ENCODE results near the gene EML6. TPM values are rescaled to one million over a fixed set of nuclear protein-coding genes. Genes with fewer than 3 reads are reported as not detected.

EML6 gene
- total and polyA plus RNA-seq, 2 donors (not counting 1 experiment from before 2014, with no cell fraction given) = 0.34 to 1.3 TPM

DNA sequence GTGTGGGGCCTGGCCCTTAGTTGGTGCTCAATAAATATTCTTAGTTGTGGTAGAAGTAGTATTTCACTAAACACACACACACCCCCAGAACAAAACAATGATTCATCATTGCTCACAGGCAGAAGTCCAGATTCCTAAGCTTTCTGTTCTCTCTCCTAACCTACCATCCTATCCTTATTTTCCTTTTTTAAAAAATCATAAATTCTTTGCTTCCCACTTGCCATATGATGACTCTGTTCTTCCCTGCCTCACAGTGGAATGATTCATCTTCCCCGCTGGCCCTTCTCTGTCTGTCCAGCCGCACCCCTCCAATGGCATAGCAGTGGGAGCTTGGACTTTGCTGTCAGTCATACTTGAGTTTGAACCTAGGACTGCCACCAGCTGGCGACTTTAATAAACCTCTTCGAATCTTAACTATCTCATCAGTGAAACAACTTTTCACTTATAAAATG, 5.2 kb downstream of the EML6 start:
- Histone ChIP-seq H3K27ac (ENCODE audit: insufficient read depth, low read length) (no peak overlapping the region), H3K4me2 (ENCODE audit: extremely low read depth, insufficient read depth, low read length) (no peak overlapping the region), H3K36me3 (ENCODE audit: control insufficient read depth, insufficient read depth, low read length) (no peaks in the 10 kb centered on the region), H3K4me3 (replicated peaks in 1 of 4; ENCODE audit: control extremely low read depth in 1 of 4, insufficient read depth in 1 of 4, low read depth in 3 of 4, low read length in 4 of 4) (no peak overlapping the region), H3K4me1 (ENCODE audit: control insufficient read depth, extremely low read depth, insufficient read depth, low read length) (peaks cover 7% of the 10 kb centered on the region), H3K79me2 (ENCODE audit: control insufficient read depth, insufficient read depth, low read length) (no peaks in the 10 kb centered on the region), H3K27me3 (ENCODE audit: control insufficient read depth, insufficient read depth, low read length) (peaks cover 2% of the 10 kb centered on the region), H3K9me3 (ENCODE audit: control insufficient read depth, insufficient read depth, low read depth, low read length) (no peaks in the 10 kb centered on the region), H4K20me1 (ENCODE audit: control insufficient read depth, extremely low read depth, insufficient read depth, low read length) (no peaks in the 10 kb centered on the region), H2AFZ (ENCODE audit: low read length) (no peak overlapping the region), H3K9ac (ENCODE audit: insufficient read depth, low read length) (no peak overlapping the region)
- TF ChIP-seq EZH2 (IDR thresholded peaks at IDR 0.05; ENCODE audit: low read length, missing control alignments) = no peak
- TF ChIP-seq, protein P1, sequence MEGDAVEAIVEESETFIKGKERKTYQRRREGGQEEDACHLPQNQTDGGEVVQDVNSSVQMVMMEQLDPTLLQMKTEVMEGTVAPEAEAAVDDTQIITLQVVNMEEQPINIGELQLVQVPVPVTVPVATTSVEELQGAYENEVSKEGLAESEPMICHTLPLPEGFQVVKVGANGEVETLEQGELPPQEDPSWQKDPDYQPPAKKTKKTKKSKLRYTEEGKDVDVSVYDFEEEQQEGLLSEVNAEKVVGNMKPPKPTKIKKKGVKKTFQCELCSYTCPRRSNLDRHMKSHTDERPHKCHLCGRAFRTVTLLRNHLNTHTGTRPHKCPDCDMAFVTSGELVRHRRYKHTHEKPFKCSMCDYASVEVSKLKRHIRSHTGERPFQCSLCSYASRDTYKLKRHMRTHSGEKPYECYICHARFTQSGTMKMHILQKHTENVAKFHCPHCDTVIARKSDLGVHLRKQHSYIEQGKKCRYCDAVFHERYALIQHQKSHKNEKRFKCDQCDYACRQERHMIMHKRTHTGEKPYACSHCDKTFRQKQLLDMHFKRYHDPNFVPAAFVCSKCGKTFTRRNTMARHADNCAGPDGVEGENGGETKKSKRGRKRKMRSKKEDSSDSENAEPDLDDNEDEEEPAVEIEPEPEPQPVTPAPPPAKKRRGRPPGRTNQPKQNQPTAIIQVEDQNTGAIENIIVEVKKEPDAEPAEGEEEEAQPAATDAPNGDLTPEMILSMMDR (conservative IDR thresholded peaks at IDR 0.05 in 1 of 2, IDR thresholded peaks at IDR 0.05 in 1 of 2; ENCODE audit: low read depth in 1 of 2, low read length in 2 of 2) = no peak
- DNase-seq (ENCODE audit: low read depth in 2 of 2) = peak; percentile 79 to 90

DNA sequence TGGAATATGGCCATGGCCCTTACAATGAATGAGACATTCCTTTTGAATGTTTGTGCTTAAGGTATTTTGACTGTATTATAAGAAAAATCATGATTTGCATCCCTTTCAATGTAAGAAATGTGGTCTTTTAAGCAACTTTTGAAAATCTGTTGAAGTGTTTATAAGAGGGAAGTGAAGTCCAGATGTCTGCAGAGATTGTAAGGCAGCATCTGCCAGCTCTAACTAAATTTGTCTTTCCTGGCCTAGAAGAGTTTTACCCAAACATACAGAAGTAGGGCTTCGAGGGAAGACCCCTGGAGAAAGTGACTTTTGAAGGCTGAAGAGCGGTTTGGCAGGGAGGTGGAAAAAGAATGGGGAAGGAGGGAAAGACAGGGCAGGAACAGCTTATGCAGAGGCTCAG, 12.2 kb downstream of the EML6 start:
- no peak overlapping the region for H3K9ac ChIP-seq (ENCODE audit: insufficient read depth, low read length)
- peaks cover 2% of the 10 kb centered on the region for H3K27me3 ChIP-seq (ENCODE audit: control insufficient read depth, insufficient read depth, low read length)
- no peak for TF ChIP-seq EZH2 (IDR thresholded peaks at IDR 0.05; ENCODE audit: low read length, missing control alignments)
- TF ChIP-seq, protein P1 (conservative IDR thresholded peaks at IDR 0.05 in 1 of 2, IDR thresholded peaks at IDR 0.05 in 1 of 2; ENCODE audit: low read depth in 1 of 2, low read length in 2 of 2) = no peak
- no peaks in the 10 kb centered on the region for H3K4me1 ChIP-seq (ENCODE audit: control insufficient read depth, extremely low read depth, insufficient read depth, low read length)
- no peak overlapping the region for H2AFZ ChIP-seq (ENCODE audit: low read length)
- H3K79me2 ChIP-seq (ENCODE audit: control insufficient read depth, insufficient read depth, low read length) = no peaks in the 10 kb centered on the region
- no peak overlapping the region for H3K4me2 ChIP-seq (ENCODE audit: extremely low read depth, insufficient read depth, low read length)
- no peaks in the 10 kb centered on the region for H3K36me3 ChIP-seq (ENCODE audit: control insufficient read depth, insufficient read depth, low read length)
- DNase-seq (ENCODE audit: low read depth in 2 of 2) = no peak
- H3K27ac ChIP-seq (ENCODE audit: insufficient read depth, low read length) = no peak overlapping the region
- no peaks in the 10 kb centered on the region for H4K20me1 ChIP-seq (ENCODE audit: control insufficient read depth, extremely low read depth, insufficient read depth, low read length)
- H3K4me3 ChIP-seq (replicated peaks in 1 of 4; ENCODE audit: control extremely low read depth in 1 of 4, insufficient read depth in 1 of 4, low read depth in 3 of 4, low read length in 4 of 4) = no peak overlapping the region
- H3K9me3 ChIP-seq (ENCODE audit: control insufficient read depth, insufficient read depth, low read depth, low read length) = no peaks in the 10 kb centered on the region

GRCh38 chr2:54738281-54738680, 14.8 kb downstream of the EML6 start:
- TF ChIP-seq, protein P1 (conservative IDR thresholded peaks at IDR 0.05 in 1 of 2, IDR thresholded peaks at IDR 0.05 in 1 of 2; ENCODE audit: low read depth in 1 of 2, low read length in 2 of 2) = no peak
- TF ChIP-seq EZH2 (IDR thresholded peaks at IDR 0.05; ENCODE audit: low read length, missing control alignments) = no peak
- Histone ChIP-seq H3K4me1 (ENCODE audit: control insufficient read depth, extremely low read depth, insufficient read depth, low read length) (no peaks in the 10 kb centered on the region), H3K9me3 (ENCODE audit: control insufficient read depth, insufficient read depth, low read depth, low read length) (no peaks in the 10 kb centered on the region), H3K27ac (ENCODE audit: insufficient read depth, low read length) (no peak overlapping the region), H3K79me2 (ENCODE audit: control insufficient read depth, insufficient read depth, low read length) (no peaks in the 10 kb centered on the region), H3K27me3 (ENCODE audit: control insufficient read depth, insufficient read depth, low read length) (peaks cover 2% of the 10 kb centered on the region), H3K4me2 (ENCODE audit: extremely low read depth, insufficient read depth, low read length) (no peak overlapping the region), H3K36me3 (ENCODE audit: control insufficient read depth, insufficient read depth, low read length) (no peaks in the 10 kb centered on the region), H4K20me1 (ENCODE audit: control insufficient read depth, extremely low read depth, insufficient read depth, low read length) (no peaks in the 10 kb centered on the region), H2AFZ (ENCODE audit: low read length) (no peak overlapping the region), H3K4me3 (replicated peaks in 1 of 4; ENCODE audit: control extremely low read depth in 1 of 4, insufficient read depth in 1 of 4, low read depth in 3 of 4, low read length in 4 of 4) (no peak overlapping the region), H3K9ac (ENCODE audit: insufficient read depth, low read length) (no peak overlapping the region)
- no peak for DNase-seq (ENCODE audit: low read depth in 2 of 2)

Measured in fibroblast of lung (primary cell).